HTERT RPE-1 (cell line): ENCODE measurements around the gene JAML.

ENCODE experiments used
- in situ Hi-C: fragments of 300-500 bp; cut with MboI; formaldehyde crosslinking; loops from 4 replicates; pipeline ENCODE4 v1.14.3; 2020; ENCODE audit warnings: low sequenced_read_pairs

JAML gene, protein sequence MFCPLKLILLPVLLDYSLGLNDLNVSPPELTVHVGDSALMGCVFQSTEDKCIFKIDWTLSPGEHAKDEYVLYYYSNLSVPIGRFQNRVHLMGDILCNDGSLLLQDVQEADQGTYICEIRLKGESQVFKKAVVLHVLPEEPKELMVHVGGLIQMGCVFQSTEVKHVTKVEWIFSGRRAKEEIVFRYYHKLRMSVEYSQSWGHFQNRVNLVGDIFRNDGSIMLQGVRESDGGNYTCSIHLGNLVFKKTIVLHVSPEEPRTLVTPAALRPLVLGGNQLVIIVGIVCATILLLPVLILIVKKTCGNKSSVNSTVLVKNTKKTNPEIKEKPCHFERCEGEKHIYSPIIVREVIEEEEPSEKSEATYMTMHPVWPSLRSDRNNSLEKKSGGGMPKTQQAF

DNA sequence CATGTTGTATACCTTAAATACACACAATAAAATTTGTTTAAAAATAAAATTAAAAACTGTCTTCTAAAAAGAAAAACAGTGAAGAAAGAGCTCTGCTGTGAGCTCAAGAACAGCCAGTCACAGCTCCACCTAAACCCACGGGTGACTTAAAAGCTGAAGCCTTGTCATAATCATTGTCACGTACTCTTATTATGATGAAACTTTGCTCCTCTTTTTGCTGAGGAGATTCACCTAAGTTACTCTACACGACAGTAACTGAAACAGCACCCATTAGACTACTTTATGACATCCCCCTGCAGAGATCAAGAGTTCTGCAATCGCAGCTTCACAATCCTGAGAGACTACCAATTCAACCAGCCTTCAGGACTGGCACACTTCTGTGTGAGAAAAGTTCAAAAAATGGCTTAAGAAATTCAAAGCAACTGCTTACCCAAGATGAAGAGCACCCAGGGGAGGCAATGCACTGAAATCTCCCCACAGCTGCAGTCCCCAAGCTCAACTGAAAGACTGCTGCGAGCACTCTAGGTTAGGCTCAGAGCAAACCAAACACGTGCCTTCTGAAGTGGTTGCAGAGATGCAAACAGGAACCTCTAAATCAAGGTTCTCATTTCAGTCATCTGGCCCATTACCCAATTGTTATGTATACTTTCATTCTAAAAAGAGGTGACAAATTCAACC is at the start of gene JAML:
Gene JAML, minus strand, starts transcription at position 501 of the 678 bp plus-strand sequence. CDS start 10,145 bp downstream, outside the sequence.
- in situ Hi-C loops = no loop called here

DNA sequence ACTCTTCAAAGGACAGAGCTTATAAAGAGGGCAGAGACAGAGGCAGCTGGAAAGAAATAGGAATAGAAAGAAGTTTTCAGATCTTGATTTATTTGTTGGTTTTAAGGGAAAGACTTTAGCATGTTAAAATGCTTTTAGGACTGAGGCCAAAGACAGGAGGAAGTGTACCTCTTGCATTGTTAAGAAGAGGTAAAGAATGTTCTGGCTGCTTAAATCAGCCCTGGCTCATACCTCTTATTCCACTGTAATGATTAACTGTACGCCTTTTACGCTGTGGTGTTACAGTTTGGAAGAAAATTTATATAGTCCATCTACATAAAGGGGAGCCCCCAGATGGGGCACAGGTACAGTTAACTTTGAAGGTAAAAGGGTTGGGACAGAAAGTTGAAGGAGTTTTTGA is 49.4 kb upstream of the JAML start:
- in situ Hi-C loops = no loop called here

DNA sequence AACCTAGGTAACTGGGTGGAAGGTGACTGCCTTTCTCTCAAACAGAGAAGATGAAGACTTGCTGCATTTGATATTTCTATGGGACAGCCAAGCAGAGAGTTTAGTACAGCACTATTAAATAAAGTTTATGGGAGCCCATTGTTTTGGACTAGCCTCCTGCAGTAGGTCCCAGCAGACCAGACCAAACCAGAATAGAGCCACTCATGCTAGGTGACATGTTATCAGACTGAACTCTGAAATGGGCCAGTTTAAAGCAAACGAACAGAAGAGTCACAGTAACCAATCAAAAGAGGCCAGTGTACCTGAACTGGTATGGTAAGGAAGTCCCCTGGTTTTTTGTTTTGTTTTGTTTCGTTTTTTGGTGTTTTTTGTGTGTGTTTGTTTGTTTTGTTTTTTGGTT is 47.2 kb upstream of the JAML start:
- in situ Hi-C loops = no loop called here

DNA sequence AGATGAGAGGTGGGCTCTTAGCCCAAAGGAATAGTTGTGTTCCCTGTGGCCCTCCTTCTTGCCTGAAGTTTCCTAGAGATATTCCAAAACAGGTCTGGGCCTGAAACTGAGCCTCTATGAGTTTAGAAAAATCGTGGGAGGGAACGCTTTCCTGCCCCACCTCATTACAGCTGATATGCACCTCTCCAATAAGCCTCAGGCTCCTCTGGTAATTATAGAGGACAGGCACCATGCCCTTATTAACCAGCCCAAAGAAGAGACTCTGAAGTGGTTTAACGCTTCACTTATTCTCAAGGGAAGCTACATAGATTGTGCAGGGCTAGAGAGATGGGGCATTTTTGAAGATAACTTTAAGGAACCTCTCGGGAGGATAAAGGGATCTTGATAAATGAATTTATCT is 42.7 kb upstream of the JAML start:
- in situ Hi-C loops = no loop called here

DNA sequence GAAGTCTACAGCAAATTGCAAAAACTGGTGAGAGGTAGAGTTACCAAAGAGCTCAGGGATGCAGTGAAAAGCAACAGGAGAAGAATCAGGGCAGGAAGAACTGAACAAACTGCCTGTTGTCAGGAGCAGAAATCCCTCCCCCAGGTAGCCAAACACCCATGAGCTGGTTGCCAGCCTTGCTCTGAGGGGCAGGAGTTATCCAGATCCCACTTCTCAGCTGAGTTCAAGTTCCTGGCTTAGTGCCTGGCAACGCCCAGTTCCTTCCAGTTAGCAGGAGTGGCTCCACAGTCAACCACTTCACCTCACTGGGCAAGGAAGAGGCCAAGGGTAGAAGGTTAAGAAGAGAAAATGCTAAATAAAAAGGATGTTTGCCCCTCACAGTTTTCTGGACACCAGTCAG is 41.1 kb upstream of the JAML start:
- in situ Hi-C loops = no loop called here

DNA sequence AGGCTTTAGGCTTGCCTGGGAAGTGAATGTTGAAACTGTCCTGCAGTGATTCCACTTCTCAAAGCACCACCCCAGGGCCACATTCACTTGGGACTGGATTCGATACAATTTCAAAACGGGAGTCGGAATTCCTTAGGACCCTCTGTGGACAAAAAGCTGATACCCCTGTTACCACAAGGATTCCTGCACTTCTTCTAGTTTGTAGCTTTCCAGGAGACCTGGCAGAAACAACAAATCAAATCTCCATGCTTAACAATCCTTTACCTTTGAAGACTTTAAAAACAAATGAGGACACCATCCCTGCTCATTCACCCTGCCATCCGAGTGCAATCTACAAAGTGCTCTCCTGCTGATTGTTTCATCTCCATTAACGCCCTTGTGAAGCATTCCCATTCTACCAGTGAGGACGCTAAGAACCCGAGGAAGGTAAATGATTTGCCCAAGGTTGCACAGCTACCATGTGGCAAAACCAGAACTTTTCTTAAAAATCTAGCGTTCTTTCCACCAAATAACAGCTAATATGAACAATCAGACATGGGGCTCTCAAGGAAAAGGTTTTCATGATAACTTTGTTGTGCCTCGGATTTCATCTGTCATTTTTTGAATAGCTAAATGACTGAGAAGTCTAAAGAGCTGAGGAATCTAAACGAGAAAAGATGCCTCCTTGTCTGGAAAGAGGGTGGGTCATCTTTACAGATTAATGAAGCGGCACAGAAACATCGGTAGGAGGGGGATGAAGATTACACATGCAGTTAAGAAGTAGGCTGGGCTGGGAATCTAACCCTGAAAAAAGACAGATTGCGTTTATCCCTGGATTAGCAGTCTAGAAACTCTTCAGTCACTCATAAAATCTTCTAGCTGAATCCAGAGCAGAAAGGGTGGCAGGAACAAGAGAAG is 40.0 kb upstream of the JAML start:
- in situ Hi-C loops = no loop called here

DNA sequence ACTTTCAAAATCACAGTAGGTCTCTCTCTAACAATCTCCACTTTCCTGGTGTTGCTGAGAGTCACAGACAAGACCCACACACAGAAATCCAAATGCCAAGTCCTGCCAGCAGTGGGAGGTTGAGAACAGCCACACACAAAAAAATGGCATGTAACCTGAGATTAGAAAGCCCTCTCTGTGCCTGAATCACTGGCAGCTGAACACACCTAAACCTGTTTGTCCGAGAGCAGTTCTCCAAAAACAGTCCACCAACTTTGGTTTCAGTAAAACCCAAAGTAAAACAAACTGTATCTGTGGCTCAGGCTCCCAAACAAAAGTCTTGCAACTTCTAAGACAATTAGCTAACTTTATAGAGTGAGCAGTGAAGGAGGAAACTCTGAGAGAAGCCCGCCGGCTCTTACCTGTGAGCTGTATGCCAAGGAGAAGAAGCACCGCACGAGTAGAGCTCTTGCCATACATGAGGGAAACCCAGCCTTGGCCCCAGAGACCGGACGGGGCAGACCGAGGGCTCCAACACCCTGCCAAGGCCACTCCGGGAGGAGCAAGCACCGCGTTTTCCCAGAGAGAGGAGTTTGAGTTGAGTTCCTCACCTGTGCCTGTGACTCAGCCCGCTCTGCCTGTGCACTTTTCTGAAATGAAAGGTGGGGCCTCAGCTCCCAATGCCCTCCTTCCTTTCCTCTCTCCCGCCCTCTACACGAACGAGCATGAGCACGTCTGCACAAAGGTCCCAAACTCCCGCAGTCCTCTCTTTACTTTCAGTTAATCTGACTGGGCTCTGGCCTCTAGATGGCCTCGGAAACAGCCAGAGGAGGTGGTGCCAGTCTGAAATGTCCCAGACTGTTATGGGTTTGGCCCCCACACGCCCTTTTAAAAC is 39.1 kb upstream of the JAML start, which contains the start of gene MPZL2:
Gene MPZL2, minus strand, starts transcription at position 603 of the 874 bp plus-strand sequence. Its CDS starts 144 bp downstream, at position 459.
- in situ Hi-C loops = no loop called here

DNA sequence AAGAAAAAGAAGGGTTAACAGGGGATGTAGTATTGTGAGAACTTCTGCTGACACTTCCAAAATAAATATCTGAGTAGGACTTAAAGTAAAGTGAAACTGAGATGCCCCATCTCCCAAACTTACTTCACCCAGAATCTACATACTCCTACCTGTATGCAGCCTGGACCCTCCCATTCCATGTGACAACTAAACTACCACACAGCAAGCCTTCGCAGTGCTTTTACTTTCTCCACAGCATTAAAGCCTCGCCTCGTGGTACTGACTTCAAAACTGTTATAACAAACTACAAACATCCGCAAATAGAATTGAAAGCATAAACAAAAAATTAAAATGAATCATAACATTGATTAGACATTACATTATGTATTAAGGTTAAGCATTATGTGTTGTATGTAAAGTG is 38.3 kb upstream of the JAML start:
- in situ Hi-C loops = no loop called here

DNA sequence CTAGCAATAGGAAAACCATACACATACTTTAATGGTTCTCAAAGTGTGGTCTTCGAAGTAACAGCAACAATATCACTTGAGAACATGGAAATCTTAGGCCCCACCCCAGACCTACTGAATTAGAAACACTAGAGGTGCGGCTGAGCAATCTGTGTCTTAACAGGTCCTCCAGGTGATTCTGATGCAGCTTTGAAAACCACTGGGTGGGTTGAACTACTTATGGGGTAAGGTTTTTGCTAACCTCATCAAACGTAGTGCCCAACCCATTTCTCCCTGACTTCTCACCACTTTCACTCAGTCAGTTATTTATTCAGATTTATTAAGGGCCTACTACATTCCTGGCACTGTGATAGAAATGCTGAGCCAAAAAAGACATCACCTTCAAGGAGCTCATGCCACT is 35.5 kb upstream of the JAML start:
- in situ Hi-C loops = no loop called here

DNA sequence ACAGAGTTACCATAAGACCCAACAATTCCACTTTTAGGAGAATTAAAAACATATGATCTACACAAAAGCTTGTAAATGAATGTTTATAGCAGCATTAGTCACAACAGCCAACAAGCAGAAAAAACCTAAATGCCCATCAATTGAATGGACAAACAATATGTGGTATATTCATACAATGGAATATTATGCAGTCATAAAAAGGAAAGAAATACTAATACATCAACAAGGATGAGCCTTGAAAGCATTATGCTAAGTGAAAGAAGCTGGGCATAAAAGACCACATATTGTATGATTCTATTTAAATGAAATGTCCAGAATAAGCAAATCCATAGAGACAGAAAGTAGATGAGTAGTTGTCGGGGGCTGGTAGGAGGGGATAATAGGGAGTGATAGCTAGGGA is 34.3 kb upstream of the JAML start:
- in situ Hi-C loops = no loop called here

DNA sequence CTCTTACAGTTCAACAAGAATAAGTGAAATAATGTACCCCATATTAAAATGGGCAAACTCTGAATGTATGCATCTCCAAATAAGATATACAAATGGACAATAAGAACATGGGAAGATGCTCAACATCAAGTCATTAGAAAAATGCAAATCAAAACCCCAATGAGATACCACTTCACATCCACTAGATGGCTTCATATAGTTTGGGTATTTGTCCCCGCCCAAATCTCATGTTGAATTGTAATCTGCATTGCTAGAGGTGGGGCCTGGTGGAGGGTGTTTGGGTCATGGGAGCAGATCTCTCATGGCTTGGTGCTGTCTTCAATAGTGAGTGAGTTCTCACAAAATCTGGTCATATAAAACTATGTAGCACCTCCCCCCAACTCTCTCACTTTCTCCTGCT is 33.6 kb upstream of the JAML start:
- in situ Hi-C loops = no loop called here

DNA sequence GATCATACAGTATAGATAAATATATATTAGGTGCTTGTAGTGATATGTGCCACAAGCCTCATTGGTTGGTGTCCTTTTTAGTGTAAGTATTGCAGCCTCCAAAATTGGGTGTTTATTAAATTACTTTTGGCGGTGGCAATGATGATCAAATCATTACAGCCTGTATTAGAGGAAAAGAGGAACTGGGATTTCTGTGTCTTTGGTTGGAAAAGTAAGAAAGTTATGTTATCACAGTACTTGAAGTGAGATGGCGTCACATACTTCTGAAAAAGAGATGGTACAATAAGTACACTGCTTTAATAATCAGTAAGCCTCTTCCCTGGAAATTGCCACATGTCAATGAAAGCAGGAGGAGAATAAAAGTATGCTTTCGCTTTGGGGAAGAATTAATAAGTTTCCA is 27.9 kb upstream of the JAML start:
- in situ Hi-C loops = no loop called here

DNA sequence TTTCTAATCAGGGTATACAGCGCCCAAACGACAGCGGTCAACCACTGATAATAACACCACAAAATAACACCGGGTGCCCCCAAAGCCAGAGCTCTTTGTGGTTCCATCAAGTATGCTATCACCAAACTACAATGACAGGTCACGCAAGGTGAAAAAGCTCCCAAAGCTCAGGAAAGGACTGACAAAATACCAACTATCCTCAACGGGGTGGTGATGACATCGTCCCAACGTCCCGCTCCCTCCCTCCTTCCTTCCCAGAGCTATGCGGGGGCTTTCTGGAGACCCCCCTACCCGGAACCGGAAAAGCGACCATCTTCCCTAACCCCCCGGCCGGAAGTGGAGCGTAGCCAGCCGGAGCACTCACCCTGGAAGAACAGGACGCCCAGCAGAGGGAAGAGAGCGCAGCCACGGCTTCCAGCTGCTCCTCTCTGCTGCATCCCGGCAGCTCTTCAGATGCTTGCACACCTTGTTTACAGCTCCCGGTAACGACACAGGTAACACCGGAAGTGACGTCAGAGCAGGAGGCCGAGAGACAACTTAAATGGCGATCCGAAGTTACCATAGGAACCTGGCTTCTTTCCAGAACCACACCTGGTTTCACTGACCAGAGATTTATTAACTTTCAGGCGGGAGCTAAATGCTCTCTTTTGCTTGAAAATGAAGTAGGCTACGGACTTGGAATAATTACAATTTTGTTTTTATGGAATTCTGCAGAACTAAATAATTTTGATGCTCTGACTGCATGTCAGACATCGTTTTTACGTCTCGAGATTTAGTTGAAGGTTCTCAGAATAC is 27.2 kb upstream of the JAML start, which contains the start of gene MPZL3:
Gene MPZL3, minus strand, starts transcription at position 508 of the 795 bp plus-strand sequence. Its CDS starts 71 bp downstream, at position 437.
- in situ Hi-C loops = no loop called here

DNA sequence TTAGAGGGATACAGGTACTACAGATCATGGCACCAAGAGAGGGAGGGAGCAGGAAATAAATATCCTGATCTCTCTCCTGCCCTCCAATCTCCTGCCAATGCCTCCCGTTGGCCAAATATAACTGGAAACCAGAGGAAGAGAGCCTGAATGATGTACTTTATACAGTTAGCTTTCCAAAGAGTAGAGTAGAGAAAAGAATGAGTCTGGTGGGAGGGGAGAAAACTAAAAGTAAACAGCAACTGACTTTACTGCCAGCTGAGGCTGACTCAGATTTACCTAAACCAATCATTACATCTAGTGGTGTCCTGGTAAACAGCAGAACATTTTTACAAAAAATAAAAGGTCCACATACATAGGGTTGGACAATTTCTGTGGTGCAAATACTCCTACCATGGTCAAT is 22.2 kb upstream of the JAML start:
- in situ Hi-C loops = no loop called here

DNA sequence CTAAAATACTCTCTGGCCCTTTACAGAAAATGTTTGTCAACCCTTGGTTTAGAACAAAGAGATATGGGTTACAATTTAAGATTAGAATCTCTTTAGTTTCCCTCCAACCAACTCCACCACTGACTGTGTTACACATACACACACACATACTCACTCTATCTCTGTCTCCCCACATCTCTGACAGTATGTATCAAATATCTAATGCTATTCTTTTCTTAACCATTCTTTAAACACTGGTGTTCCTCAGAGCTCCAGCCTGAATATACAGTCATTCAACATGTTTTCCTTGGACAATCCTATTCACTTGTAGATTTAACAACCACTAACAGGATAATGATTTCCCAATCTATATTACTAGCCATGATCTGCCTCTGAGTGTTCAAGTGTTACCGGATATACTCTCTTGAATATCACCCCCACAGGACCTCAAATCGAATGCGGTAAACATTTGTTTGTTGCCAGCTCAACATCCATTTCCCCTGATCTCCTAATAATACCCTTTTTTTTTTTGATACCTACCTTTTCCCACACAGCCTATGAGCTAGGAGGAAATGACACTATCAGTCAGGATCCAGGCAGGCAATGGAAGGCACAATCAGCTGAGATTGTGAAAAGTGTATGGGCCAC is 21.2 kb upstream of the JAML start:
- in situ Hi-C loops = no loop called here

DNA sequence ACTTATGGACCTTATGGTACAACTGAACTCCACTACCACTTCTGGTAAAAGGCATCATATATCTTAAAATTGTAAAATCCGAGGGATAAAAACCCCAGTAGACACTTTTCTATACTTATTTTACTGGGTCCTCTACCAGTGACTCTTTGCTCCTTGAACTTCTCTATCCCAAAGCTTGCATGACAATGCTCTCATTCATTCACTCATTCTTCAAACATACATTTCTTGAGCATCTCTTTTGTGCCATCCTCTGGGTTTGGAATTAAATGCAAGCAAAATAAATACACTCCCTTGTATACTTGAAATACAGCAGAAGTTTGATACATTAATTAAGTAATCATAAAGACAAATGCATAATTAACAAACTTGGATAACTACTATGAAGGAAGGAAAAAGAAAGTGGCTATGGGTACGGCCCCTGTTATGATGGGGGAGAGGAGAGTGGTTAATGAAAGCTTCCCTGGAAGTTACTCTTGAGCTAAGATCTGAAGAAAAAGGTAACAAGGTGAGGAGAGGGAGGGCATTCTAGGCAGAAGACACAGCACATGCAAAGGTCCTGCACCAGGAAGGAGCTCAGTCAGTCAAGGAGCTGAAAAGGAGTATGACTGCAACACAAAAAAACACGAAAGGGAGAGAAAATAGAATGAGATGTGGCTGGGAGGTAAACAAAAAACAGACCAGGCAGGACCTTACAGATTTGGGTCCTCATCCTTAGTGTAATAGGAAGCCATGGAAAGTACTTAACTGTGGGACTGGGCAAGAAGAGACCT is 19.4 kb upstream of the JAML start:
- in situ Hi-C loops = no loop called here

DNA sequence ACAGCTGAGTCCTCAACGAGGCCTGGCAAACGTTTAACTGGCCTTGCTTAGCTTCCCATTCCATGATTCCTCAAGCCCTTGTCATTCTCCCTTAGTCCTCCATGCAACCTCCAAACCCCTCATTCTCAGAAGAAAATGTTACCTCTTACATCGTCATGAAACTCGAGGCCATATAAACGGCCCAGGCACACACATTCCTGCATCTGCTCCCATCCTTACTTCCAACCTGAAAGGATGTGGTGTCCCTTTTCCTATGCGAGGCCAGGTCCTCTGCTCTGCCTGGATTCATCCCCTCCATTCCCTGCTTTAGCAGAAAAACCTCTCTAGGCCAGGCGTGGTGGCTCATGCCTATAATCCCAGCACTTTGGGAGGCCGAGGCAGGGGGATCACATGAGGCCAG is 18.4 kb upstream of the JAML start:
- in situ Hi-C loops = no loop called here

DNA sequence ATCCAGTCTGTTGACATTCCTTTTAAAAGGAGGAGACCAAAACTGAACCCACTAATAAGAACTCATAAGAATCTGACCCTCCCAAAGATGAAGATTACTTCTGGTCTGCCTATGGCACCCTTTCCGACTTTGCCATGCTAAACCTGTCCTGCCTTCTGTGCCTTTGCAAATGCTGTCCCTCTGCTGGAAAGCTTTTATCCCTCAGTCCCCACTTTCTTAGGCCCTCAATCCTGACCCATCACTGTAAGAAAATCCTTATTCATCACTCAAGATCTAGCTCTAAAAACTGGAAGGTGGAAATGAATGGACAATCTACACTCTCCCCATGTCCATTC is 16.9 kb upstream of the JAML start:
- in situ Hi-C loops = no loop called here
